K562 (cell line): ENCODE measurements around the gene EPHB4. TPM values are rescaled to one million over a fixed set of nuclear protein-coding genes. Genes with fewer than 3 reads are reported as not detected.

Experiments
- DEAF1 ChIP-seq: fragments of 450-650 bp; formaldehyde crosslinking; IDR thresholded peaks from 2 replicates; pipeline ENCODE4 v1.4.0; 2020; ENCODE audit warnings: mild to moderate bottlenecking, moderate library complexity
- EGR1 ChIP-seq: fragments of 450-650 bp; conservative IDR thresholded peaks from 2 replicates; pipeline ENCODE4 v1.6.1; 2017; ENCODE audit warnings: mild to moderate bottlenecking
- ELF2 ChIP-seq: fragments of 250-450 bp; sonication (Bioruptor Pico); IDR thresholded peaks from 2 replicates; pipeline ENCODE4 v1.5.0; 2021; ENCODE audit warnings: mild to moderate bottlenecking
- GATA2 ChIP-seq: sonication (generic); formaldehyde crosslinking; IDR thresholded peaks from 2 replicates; pipeline ENCODE4 v1.4.0; 2020; ENCODE audit warnings: mild to moderate bottlenecking, missing genetic modification reagents
- MAZ ChIP-seq, 2 experiments: fragments of 450-650 bp in 1 of 2; sonication (generic) in 1 of 2; formaldehyde crosslinking; IDR thresholded peaks in 1 of 2; conservative IDR thresholded peaks in 1 of 2; 2 replicates each; pipeline versions ENCODE4 v1.4.0 to v1.5.0; 2020; ENCODE audit warnings: mild to moderate bottlenecking in 1 of 2, missing genetic modification reagents in 1 of 2
- RCOR1 ChIP-seq, 2 experiments: IDR thresholded peaks; 2 replicates each; pipeline ENCODE4 v1.6.1; 2012; ENCODE audit warnings: low read depth in 2 of 2, low read length in 2 of 2, borderline replicate concordance in 1 of 2, improper control_type of control experiment in 1 of 2
- SAP30 ChIP-seq: fragments of 200-600 bp; sonication (generic); IDR thresholded peaks from 2 replicates; pipeline ENCODE4 v1.6.1; 2012; ENCODE audit warnings: borderline replicate concordance, low read depth, mild to moderate bottlenecking, moderate library complexity, low read length, control low read depth, inconsistent platforms; ENCODE audit not compliant: insufficient read depth, poor library complexity, severe bottlenecking
- SIN3B ChIP-seq: fragments of 450-650 bp; IDR thresholded peaks from 2 replicates; pipeline ENCODE4 v1.6.1; 2017; ENCODE audit warnings: low read depth, mild to moderate bottlenecking, moderate library complexity
- SMARCA4 ChIP-seq: fragments of 450-650 bp; IDR thresholded peaks from 2 replicates; pipeline ENCODE4 v1.6.1; 2016
- UBTF ChIP-seq, 2 experiments: IDR thresholded peaks; 2 replicates each; pipeline ENCODE4 v1.6.1; 2012; ENCODE audit warnings: improper control_type of control experiment in 2 of 2, low read depth in 2 of 2, low read length in 2 of 2, borderline replicate concordance in 1 of 2
- VEZF1 ChIP-seq: fragments of 200-800 bp; sonication (Bioruptor generic); IDR thresholded peaks from 2 replicates; pipeline ENCODE4 v1.6.1; 2017; ENCODE audit warnings: missing genetic modification characterization, missing compliant biosample characterization
- ZNF165 ChIP-seq: fragments of 250-450 bp; sonication (Bioruptor Pico); IDR thresholded peaks from 2 replicates; pipeline ENCODE4 v1.4.0; 2020; ENCODE audit warnings: borderline replicate concordance
- ZNF232 ChIP-seq: sonication (generic); formaldehyde crosslinking; IDR thresholded peaks from 2 replicates; pipeline ENCODE4 v1.8.0; 2022; ENCODE audit warnings: mild to moderate bottlenecking, missing genetic modification reagents
- ZNF253 ChIP-seq: fragments of 250-450 bp; sonication (Bioruptor Pico); conservative IDR thresholded peaks from 2 replicates; pipeline ENCODE4 v1.6.1; 2021; ENCODE audit warnings: mild to moderate bottlenecking
- ZNF589 ChIP-seq: fragments of 200-800 bp; sonication (Bioruptor generic); IDR thresholded peaks from 2 replicates; pipeline ENCODE4 v1.6.1; 2016; ENCODE audit warnings: low read depth, missing genetic modification characterization, missing compliant biosample characterization
- ZNF740 ChIP-seq, 3 experiments: fragments of 200-800 bp in 1 of 3; sonication (Bioruptor generic) in 1 of 3; sonication (generic) in 1 of 3; formaldehyde crosslinking in 1 of 3; IDR thresholded peaks; 2 replicates each; pipeline versions ENCODE4 v1.6.1 to v1.8.0; 2016 to 2022; ENCODE audit warnings: mild to moderate bottlenecking in 2 of 3, missing compliant biosample characterization in 2 of 3, missing genetic modification characterization in 2 of 3, missing genetic modification reagents in 1 of 3
- polyA plus RNA-seq, 8 experiments: library from polyadenylated mRNA; depleted of rRNA in 4 of 8; stranded (reverse) in 5 of 8; unstranded in 3 of 8; fragments of >200 nt; fragmentation: Nextera tagmentation in 2 of 8; fragmentation: Illumina TruSeq in 1 of 8; extraction: Ambion mirVana in 2 of 8; extraction: Trizol in 1 of 8; gene quantifications; 2 replicates each; pipeline versions ENCODE4 v1.2.1 to v1.2.3, GENCODE V29; 2011 to 2014; ENCODE audit warnings: inconsistent platforms in 1 of 8, missing spikeins in 1 of 8
- total RNA-seq, 7 experiments: library from RNA; depleted of rRNA in 6 of 7; stranded (reverse); fragments of >200 nt in 6 of 7; fragmentation: Illumina TruSeq in 2 of 7; extraction: Trizol in 2 of 7; gene quantifications; 2 replicates each; pipeline versions ENCODE4 v1.2.1 to v1.2.3, GENCODE V29; 2011 to 2021; ENCODE audit warnings: low replicate concordance in 1 of 7
- TF ChIP-seq, protein P1 (sequence below): fragments of 200-800 bp; sonication (Bioruptor generic); IDR thresholded peaks from 2 replicates; pipeline ENCODE4 v1.6.1; 2017; ENCODE audit warnings: missing genetic modification characterization, missing compliant biosample characterization

The EPHB4 gene
- total and polyA plus RNA-seq, 9 of the 15 experiments (the other 6 are each of a cell fraction or from before 2014, with no cell fraction given): 1.2 to 82.1 (median 37.9) TPM

GRCh38 chr7:100825751-100826513 is 1.4 kb downstream of the EPHB4 start (continued):
- TF ChIP-seq DEAF1 (CRISPR knock-in tag): peak; percentile 64
- TF ChIP-seq MAZ (CRISPR knock-in tag; conservative IDR thresholded peaks at IDR 0.05 in 1 of 2, IDR thresholded peaks at IDR 0.05 in 1 of 2): peak; percentile 28 to 54; a peak in 1 of 4 replicates
- TF ChIP-seq ZNF232 (CRISPR knock-in tag): peak; percentile 20; the same call in 1 of the 2 replicates
- peak; percentile 53; the same call in 1 of the 2 replicates for TF ChIP-seq ELF2 (CRISPR knock-in tag)
- TF ChIP-seq ZNF165 (CRISPR knock-in tag): no peak
- peak; percentile 24; the same call in 1 of the 2 replicates for TF ChIP-seq SMARCA4
- peak; percentile 63 for TF ChIP-seq VEZF1 (CRISPR knock-in tag)
- TF ChIP-seq ZNF589 (CRISPR knock-in tag): no peak
- peak in 1 of 2 experiments; percentile 38; a peak in 1 of 4 replicates for TF ChIP-seq RCOR1 (IDR thresholded peaks at IDR 0.05; ENCODE audit: borderline replicate concordance in 1 of 2, low read depth in 2 of 2, low read length in 2 of 2)
- TF ChIP-seq, protein P1, sequence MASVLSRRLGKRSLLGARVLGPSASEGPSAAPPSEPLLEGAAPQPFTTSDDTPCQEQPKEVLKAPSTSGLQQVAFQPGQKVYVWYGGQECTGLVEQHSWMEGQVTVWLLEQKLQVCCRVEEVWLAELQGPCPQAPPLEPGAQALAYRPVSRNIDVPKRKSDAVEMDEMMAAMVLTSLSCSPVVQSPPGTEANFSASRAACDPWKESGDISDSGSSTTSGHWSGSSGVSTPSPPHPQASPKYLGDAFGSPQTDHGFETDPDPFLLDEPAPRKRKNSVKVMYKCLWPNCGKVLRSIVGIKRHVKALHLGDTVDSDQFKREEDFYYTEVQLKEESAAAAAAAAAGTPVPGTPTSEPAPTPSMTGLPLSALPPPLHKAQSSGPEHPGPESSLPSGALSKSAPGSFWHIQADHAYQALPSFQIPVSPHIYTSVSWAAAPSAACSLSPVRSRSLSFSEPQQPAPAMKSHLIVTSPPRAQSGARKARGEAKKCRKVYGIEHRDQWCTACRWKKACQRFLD (CRISPR knock-in tag): no peak
- peak in 1 of 2 experiments; percentile 54; a peak in 1 of 4 replicates for TF ChIP-seq UBTF (IDR thresholded peaks at IDR 0.05; ENCODE audit: borderline replicate concordance in 1 of 2, low read depth in 2 of 2, low read length in 2 of 2)
- no peak for TF ChIP-seq ZNF253
- no peak for TF ChIP-seq GATA2 (CRISPR knock-in tag)
- 0 out of 2 replicates have a peak, but pooled peaks have one; percentile 1 for TF ChIP-seq SIN3B
- TF ChIP-seq EGR1: peak; percentile 32; the same call in 1 of the 2 replicates
- TF ChIP-seq SAP30: peak; percentile 20
- TF ChIP-seq ZNF740 (CRISPR knock-in tag; IDR thresholded peaks at IDR 0.05): peak; percentile 71; the same call in 1 of the 2 replicates
- peak in 1 of 2 experiments; percentile 40; a peak in 1 of 4 replicates for TF ChIP-seq ZNF740 (tag; IDR thresholded peaks at IDR 0.05)
